Panc1 (cell line): Measurements from ENCODE around the gene PPP6R2.

ENCODE experiments used
- POLR2AphosphoS5 ChIP-seq: IDR thresholded peaks from 2 replicates; pipeline ENCODE4 v1.6.1; 2012; ENCODE audit warnings: mild to moderate bottlenecking, low read depth, low read length, moderate library complexity
- SIN3A ChIP-seq: IDR thresholded peaks from 2 replicates; pipeline ENCODE4 v1.6.1; 2012; ENCODE audit warnings: low read depth, mild to moderate bottlenecking, low read length, moderate library complexity, borderline replicate concordance; ENCODE audit not compliant: insufficient read depth
- TCF7L2 ChIP-seq: IDR thresholded peaks from 2 replicates; pipeline ENCODE4 v1.6.1; 2011; ENCODE audit warnings: mild to moderate bottlenecking, low read depth, low read length, inconsistent platforms
- TF ChIP-seq, protein P1 (sequence below): fragments of 450-650 bp; IDR thresholded peaks from 2 replicates; pipeline ENCODE4 v1.5.1; 2017; ENCODE audit warnings: mild to moderate bottlenecking
- TF ChIP-seq, protein P2 (sequence below), 2 experiments: IDR thresholded peaks; 2 replicates each; pipeline ENCODE4 v1.6.1; 2011 to 2012; ENCODE audit warnings: low read depth in 2 of 2, control low read depth in 1 of 2, low read length in 1 of 2, mild to moderate bottlenecking in 1 of 2, moderate library complexity in 1 of 2; ENCODE audit not compliant: insufficient read depth in 1 of 2

DNA sequence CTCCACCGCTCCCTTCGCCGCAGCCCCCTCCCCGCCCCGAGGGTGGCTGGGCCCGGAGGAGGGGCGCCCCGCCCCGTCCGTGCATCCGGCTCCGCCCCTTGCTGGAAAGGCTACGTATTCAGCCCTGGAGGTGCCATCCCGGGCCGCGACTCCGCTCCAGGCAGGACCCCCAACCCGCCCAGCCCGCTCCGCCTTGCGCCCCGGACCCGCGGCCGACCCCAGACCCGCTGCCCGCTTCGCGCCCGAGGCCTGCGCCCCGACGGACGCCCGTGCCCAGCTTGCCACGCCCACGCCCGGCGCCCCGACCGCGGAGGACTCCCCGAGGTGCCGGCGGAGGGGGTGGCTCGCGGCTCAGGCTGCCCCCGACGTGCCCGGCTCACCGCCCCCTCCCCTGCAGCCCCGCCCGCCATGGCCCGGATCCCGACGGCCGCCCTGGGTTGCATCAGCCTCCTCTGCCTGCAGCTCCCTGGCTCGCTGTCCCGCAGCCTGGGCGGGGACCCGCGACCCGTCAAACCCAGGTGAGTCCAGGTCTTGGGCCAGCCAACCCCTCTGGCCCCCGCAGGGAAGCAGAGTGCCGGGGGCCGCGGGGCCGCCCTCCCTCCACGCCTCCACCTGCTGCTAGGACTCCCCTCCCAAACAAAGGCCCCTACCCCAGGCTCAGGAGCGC lies 138.4 kb downstream of the PPP6R2 start, which contains the start of gene ADM2:
- TF ChIP-seq, protein P1, sequence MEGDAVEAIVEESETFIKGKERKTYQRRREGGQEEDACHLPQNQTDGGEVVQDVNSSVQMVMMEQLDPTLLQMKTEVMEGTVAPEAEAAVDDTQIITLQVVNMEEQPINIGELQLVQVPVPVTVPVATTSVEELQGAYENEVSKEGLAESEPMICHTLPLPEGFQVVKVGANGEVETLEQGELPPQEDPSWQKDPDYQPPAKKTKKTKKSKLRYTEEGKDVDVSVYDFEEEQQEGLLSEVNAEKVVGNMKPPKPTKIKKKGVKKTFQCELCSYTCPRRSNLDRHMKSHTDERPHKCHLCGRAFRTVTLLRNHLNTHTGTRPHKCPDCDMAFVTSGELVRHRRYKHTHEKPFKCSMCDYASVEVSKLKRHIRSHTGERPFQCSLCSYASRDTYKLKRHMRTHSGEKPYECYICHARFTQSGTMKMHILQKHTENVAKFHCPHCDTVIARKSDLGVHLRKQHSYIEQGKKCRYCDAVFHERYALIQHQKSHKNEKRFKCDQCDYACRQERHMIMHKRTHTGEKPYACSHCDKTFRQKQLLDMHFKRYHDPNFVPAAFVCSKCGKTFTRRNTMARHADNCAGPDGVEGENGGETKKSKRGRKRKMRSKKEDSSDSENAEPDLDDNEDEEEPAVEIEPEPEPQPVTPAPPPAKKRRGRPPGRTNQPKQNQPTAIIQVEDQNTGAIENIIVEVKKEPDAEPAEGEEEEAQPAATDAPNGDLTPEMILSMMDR, result no peak
- TF ChIP-seq POLR2AphosphoS5 (no peak), TCF7L2 (no peak), SIN3A (no peak)
- TF ChIP-seq, protein P2, sequence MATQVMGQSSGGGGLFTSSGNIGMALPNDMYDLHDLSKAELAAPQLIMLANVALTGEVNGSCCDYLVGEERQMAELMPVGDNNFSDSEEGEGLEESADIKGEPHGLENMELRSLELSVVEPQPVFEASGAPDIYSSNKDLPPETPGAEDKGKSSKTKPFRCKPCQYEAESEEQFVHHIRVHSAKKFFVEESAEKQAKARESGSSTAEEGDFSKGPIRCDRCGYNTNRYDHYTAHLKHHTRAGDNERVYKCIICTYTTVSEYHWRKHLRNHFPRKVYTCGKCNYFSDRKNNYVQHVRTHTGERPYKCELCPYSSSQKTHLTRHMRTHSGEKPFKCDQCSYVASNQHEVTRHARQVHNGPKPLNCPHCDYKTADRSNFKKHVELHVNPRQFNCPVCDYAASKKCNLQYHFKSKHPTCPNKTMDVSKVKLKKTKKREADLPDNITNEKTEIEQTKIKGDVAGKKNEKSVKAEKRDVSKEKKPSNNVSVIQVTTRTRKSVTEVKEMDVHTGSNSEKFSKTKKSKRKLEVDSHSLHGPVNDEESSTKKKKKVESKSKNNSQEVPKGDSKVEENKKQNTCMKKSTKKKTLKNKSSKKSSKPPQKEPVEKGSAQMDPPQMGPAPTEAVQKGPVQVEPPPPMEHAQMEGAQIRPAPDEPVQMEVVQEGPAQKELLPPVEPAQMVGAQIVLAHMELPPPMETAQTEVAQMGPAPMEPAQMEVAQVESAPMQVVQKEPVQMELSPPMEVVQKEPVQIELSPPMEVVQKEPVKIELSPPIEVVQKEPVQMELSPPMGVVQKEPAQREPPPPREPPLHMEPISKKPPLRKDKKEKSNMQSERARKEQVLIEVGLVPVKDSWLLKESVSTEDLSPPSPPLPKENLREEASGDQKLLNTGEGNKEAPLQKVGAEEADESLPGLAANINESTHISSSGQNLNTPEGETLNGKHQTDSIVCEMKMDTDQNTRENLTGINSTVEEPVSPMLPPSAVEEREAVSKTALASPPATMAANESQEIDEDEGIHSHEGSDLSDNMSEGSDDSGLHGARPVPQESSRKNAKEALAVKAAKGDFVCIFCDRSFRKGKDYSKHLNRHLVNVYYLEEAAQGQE (IDR thresholded peaks at IDR 0.05; ENCODE audit: insufficient read depth in 1 of 2, low read depth in 2 of 2, low read length in 1 of 2), result no peak
